Measurements from ENCODE around the gene SEC63.

DNA sequence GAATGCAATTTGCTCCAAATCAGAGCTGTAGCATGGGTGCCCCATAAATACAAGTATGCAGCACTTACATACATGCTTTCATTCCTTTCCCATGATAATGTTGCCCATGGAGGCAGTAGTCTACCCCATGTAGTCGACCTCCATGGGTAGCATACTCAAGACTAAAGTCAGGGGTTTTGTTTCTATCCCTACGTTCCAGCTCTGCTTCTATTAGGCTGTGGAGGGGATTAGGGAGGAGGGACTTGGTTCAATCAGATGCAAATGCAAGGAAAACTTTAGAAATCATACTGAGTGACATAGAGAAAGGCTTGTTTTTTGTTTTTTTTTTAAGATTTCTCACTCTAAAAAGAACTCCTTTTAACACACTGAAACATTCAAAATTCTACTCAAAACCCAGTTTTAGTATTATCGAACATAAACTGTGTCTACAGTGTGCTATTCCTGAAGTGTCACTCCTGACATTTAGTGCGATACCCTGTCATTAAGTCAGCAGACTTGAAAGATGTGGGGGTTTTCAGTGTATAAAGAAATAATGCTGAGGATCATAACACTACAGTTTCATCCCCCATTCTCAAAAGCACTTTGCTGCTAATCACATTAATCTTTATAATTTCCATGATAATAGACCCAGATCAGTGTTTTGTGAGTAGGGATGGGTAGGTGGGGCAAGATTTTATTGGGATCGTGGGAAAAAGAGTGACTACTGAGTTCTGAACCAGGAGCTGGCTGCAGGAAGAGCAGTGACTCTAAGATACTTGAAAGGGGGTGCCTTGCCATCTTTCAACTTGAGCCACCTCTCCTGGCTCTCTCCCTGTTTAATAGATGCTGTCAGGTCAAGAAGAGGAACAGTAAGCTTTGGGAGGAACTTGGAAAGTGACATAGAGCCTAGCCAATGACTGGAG lies 93.5 kb downstream of the SEC63 start:
- no peak for TF ChIP-seq EZH2phosphoT487 (IDR thresholded peaks at IDR 0.05; ENCODE audit: borderline replicate concordance)
- no peak for TF ChIP-seq EZH2 (IDR thresholded peaks at IDR 0.05)

Measured in HCT116 (cell line).